ENCODE data around the gene FXYD2. TPM values are rescaled to one million over a fixed set of nuclear protein-coding genes. Genes with fewer than 3 reads are reported as not detected.

The FXYD2 gene
- total and polyA plus RNA-seq, 2 donors (not counting 3 experiments of a cell fraction or from before 2014, with no cell fraction given): 0.99 to 1.8 TPM

DNA sequence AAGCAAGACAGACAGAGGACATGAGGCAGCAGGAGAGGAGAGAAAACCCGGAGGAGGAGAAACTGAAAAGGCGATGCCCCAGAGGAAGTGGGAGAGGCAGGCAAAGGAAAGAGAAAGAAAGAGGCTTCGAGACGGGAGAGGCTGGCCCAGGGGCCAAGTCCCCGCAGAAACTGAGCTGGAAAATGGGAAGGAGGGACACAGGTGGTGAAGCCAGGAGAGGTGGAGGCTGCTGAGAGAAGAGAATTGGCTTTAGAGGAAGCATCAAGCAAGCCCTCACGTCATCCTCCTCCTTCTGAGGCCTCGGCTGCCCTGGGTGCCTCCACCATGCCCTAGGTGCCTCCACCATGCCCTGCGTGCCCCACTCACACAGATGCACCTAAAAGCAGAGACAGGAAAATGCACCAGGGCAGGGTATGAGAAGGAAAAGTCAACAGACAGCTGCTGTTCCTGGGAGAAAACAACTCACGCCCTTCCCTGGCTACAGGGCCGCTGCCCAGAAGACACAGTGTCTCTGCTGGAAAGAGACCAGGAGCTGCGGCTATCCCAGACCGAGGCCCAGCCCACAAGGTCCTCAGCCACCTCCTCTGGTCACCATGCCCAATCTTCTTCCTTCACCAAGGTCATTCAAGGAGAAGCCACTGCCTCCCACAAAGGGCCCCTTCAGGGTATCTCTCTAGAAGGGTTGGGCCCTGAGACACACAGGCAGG, 37.6 kb upstream of the FXYD2 start:
- Histone ChIP-seq H3K79me2 (ENCODE audit: control insufficient read depth, insufficient read depth, low read length) (no peaks in the 10 kb centered on the region), H3K27me3 (ENCODE audit: control insufficient read depth in 2 of 2, insufficient read depth in 2 of 2, low read length in 2 of 2) (no peaks in the 10 kb centered on the region), H4K20me1 (replicated peaks; ENCODE audit: control insufficient read depth, extremely low read depth, insufficient read depth, low read length) (no peaks in the 10 kb centered on the region), H3K9me3 (replicated peaks; ENCODE audit: control insufficient read depth, insufficient read depth, low read length) (no peaks in the 10 kb centered on the region), H2AFZ (ENCODE audit: low read depth, low read length) (peak overlapping the region; percentile 42), H3K36me3 (ENCODE audit: control insufficient read depth in 2 of 2, extremely low read depth in 1 of 2, insufficient read depth in 2 of 2, low read length in 2 of 2) (no peaks in the 10 kb centered on the region), H3K9me1 (replicated peaks; ENCODE audit: control insufficient read depth, extremely low read depth, insufficient read depth, low read length) (no peaks in the 10 kb centered on the region), H3K4me1 (ENCODE audit: control insufficient read depth, extremely low read depth, insufficient read depth, low read length) (peaks cover 6% of the 10 kb centered on the region), H3K4me3 (replicated peaks in 1 of 3; ENCODE audit: insufficient read depth in 1 of 3, low read depth in 1 of 3, low read length in 3 of 3) (no peak overlapping the region), H3K9ac (replicated peaks; ENCODE audit: extremely low read depth, insufficient read depth, low read length) (no peak overlapping the region), H3K27ac (ENCODE audit: insufficient read depth, low read depth, low read length) (no peak overlapping the region), H3K4me2 (ENCODE audit: insufficient read depth, low read length) (no peak overlapping the region)
- BruUV-seq (replicated peaks): no TSS peak
- intact Hi-C loops (cut with micrococcal nuclease): no loop called here
- ChIA-PET CTCF (interaction anchor here (1.0 to 1.8 kb wide), 3 partner anchors 18 to 85 kb away, joined by 3 to 10 read pairs (median 4); no protein-coding TSS in a partner anchor), POLR2A (no interaction called here)
- dilution Hi-C loops (cut with MboI; ENCODE audit: extremely low pct_ligation_motif_present, low sequenced_read_pairs): no loop called here
- TF ChIP-seq FOS (IDR thresholded peaks at IDR 0.05; ENCODE audit: borderline replicate concordance, insufficient read depth, low read length) (no peak), GATA2 (IDR thresholded peaks at IDR 0.05; ENCODE audit: insufficient read depth, insufficient read length, low read depth, low read length) (no peak), MYC (IDR thresholded peaks at IDR 0.05; ENCODE audit: low read depth, low read length) (no peak), JUN (IDR thresholded peaks at IDR 0.05; ENCODE audit: borderline replicate concordance, insufficient read depth, insufficient read length, low read depth) (no peak), EZH2 (IDR thresholded peaks at IDR 0.05; ENCODE audit: borderline replicate concordance, low read depth, low read length, severe bottlenecking) (no peak), POLR2A (IDR thresholded peaks at IDR 0.05; ENCODE audit: low read depth, low read length) (no peak)
- TF ChIP-seq, protein P1, sequence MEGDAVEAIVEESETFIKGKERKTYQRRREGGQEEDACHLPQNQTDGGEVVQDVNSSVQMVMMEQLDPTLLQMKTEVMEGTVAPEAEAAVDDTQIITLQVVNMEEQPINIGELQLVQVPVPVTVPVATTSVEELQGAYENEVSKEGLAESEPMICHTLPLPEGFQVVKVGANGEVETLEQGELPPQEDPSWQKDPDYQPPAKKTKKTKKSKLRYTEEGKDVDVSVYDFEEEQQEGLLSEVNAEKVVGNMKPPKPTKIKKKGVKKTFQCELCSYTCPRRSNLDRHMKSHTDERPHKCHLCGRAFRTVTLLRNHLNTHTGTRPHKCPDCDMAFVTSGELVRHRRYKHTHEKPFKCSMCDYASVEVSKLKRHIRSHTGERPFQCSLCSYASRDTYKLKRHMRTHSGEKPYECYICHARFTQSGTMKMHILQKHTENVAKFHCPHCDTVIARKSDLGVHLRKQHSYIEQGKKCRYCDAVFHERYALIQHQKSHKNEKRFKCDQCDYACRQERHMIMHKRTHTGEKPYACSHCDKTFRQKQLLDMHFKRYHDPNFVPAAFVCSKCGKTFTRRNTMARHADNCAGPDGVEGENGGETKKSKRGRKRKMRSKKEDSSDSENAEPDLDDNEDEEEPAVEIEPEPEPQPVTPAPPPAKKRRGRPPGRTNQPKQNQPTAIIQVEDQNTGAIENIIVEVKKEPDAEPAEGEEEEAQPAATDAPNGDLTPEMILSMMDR (IDR thresholded peaks at IDR 0.05; ENCODE audit: extremely low read depth in 1 of 2, insufficient read depth in 1 of 2, low read depth in 1 of 2, low read length in 2 of 2): no peak
- TF ChIP-seq, protein P2, sequence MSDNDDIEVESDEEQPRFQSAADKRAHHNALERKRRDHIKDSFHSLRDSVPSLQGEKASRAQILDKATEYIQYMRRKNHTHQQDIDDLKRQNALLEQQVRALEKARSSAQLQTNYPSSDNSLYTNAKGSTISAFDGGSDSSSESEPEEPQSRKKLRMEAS (IDR thresholded peaks at IDR 0.05; ENCODE audit: insufficient read depth, insufficient read length): no peak
- DNase-seq (ENCODE audit: low read depth, low spot score) (no peak), FAIRE-seq (no peak)

Measured in endothelial cell of umbilical vein (primary cell).